GM19328 (cell line): ENCODE data around the gene GULP1.
A peak's percentile ranks its signal among the peaks of the same experiment; 100 is the strongest.

Source experiments
- ATAC-seq: cut with Tn5 transposase; IDR thresholded peaks from one replicate; pipeline ENCODE4 v1.9.1; 2021; ENCODE audit warnings: mild to moderate bottlenecking, moderate library complexity; ENCODE audit not compliant: unreplicated experiment

The GULP1 gene

DNA sequence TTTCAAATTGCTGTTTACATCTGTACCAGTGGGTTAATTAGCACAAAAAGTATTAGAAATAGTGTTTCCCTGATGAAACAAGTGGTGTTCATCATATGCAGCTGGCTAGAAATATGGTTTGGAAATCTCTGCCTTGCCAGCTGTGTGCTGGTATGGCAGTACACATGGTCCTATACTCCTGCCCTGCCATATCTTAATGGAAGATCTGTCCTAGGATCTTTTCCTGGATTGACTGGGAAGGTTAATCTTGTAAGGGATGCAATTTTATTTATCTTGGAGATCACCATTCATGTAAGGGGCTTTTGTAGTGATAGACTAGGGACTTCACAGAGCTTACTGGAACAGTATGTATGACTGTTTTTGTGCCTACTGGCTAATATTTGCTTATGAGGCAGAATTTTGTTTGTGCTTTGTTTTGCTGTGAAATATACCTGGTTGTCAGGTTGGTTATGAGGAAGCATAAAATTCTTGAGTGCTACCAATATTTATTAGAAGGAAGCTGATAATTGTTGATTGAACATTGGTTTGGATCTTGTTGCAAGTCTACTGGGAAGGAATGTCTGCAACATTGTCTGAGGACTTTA lies 73.5 kb downstream of the GULP1 start:
- ATAC-seq: no peak

- no peak for ATAC-seq
Measured at GRCh38 chr2:188367164-188367563, 75.5 kb downstream of the GULP1 start.

DNA sequence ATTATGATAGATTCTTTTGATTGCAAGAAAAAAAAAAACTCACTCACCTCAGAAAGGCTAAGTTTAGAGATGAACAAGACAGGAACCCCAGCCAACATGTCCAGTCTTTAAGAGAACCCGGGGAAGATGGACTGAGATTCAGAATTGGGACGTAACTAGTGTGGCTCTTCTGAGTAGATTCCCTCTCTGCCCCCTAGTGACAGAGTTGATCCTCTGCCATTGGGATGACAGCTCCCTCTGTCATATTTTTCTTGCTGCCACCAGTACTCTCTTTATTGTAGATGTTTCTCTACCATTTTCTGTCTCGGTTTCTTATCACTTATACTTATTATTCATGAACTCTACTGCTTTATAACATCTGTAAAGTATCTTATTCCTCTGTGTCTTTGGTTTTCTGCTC lies 77.7 kb downstream of the GULP1 start:
- peak; percentile 85 for ATAC-seq

- ATAC-seq: no peak
Measured at GRCh38 chr2:188378371-188378950, 86.8 kb downstream of the GULP1 start.

DNA sequence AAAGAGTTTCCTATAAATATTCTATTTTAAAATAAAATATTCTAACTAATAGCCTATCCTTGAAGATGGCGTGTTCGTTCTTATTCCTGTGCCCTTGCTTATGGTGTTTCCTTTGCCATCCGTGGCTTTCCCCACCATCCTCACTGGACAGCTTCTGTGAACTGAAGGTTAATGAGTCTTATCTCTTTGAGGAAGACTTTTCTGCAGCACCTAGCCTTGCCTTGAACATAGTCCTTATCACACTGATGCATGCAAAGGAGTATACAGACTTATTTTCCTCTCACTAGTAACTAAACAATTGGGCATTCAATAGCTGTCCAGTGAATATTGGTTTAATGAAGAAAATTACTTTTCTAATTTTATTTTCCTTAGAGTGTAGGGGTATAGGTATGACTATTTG lies 88.1 kb downstream of the GULP1 start:
- ATAC-seq: no peak

DNA sequence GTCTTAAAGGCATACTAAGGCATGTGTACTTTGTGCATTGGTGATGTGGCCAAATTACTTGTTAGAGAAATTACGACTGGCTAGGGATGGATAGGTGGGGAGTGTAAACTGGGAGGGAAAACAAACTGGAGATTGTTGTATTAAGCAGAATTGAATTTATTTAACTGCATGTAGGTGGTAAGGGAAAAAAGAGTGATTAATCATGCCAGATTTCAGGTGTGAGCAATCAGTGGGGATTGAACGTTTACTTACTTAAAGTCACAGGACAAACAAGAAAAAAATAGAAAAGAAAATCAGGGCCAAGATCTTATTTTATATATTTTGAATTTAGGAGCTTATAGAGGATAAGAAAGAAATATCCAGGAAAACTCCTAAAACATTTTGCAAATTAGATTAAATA lies 88.6 kb downstream of the GULP1 start:
- no peak for ATAC-seq

GRCh38 chr2:188381614-188382013 lies 89.9 kb downstream of the GULP1 start:
- ATAC-seq: no peak

- ATAC-seq: no peak
Measured at GRCh38 chr2:188382107-188382506, 90.4 kb downstream of the GULP1 start.

GRCh38 chr2:188383158-188383557 lies 91.5 kb downstream of the GULP1 start:
- ATAC-seq: no peak

- no peak for ATAC-seq
Measured at GRCh38 chr2:188385857-188386256, 94.2 kb downstream of the GULP1 start.

DNA sequence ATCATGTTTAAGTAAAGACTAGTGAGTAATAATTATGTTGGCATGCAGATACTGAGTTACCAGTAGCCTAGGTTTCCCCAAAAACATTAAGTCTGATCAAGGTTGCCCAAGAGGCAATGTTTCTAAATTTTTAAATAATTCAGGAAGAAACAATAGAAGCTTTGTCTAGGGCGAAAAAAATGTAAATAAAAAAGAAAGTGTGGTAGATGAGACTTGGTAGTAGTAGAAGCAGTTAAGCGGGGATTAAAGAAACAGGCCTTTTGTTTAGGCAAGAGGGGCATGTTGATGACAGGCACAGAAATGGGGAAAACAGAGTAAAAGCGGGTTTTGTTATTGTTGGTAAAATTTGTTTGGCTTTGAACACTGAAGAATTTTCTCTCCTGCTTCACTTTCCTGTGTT lies 97.2 kb downstream of the GULP1 start:
- no peak for ATAC-seq

DNA sequence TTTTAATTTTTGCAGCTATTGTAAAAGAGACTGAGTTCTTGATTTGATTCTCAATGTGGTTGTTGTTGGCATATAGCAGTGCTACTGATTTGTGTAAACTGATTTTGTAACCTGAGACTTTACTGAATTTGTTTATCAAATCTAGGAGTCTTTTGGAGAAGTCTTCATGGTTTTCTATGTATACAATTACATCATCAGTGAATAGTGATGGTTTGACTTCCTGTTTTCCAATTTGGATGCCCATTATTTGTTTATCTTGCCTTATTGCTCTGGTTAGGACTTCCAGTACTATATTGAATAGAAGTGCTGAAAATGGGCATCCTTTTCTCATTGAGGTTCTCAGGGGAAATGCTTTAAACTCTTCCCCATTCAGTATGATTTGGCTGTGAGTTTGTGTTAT lies 99.7 kb downstream of the GULP1 start:
- no peak for ATAC-seq

DNA sequence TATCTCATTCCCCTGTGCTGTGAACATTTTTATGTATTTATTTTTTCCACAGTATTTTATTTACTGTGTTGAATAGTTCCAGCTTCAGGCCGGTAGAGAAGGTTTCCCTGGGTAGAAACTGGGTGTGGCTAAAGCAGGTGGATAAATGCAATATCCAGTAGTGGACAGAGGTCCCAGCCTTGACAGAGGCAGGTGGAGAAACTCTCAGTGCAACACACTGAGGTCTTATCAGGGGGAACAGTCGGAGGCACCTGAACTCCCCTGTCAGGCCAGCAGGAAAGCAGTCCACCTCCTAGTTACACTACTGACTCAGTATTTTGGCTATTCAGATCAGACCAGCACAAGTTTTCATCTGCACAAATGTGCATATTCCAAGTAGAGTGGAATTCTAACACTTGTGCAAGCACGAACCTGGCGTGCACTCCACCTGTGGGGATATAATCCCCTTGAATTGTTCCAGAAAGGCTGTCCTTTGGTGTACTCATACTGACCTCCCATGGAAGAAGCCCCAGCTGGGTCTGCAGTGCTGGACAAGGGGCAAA lies 103.3 kb downstream of the GULP1 start:
- no peak for ATAC-seq

DNA sequence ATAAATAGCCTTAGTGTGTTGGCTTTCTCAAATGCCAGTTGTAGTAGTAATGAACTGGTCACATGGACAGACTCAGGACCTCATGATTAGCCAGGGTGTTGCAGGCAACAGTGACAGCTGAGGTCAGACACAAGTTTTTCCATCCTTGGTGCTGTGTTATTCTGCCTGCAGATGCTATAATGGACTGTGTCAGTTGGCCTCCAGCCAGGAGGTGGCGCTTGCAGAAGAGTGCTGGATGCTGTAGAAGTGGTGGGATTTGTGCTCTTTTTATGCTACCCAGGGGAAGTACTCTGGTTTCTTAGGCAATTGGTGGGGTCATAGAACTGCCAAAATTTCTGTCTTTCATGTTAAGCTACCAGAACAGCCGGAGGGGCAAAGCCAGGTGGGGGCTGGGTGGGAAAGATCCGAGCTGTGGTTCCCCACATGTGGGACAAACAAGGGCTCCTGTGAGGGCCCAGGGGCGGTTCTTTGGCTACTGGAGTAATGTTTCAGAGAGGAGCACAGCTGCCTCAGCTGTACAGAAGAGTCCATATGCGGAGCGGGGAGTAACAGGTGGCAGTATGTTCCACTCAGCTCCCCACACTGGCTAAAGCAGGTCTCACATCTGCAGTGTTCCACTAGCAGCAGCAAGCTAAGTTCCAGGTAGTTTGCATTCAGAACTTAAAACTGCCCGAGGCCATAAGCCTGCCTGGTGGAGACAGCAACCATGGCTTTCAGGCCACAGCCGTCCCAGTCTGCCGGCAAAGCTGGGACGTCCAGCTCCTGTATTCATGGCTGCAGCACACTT lies 104.4 kb downstream of the GULP1 start:
- no peak for ATAC-seq

- ATAC-seq: no peak
Measured at GRCh38 chr2:188399159-188399558, 107.5 kb downstream of the GULP1 start.

- no peak for ATAC-seq
Measured at GRCh38 chr2:188403676-188404075, 112.0 kb downstream of the GULP1 start.

DNA sequence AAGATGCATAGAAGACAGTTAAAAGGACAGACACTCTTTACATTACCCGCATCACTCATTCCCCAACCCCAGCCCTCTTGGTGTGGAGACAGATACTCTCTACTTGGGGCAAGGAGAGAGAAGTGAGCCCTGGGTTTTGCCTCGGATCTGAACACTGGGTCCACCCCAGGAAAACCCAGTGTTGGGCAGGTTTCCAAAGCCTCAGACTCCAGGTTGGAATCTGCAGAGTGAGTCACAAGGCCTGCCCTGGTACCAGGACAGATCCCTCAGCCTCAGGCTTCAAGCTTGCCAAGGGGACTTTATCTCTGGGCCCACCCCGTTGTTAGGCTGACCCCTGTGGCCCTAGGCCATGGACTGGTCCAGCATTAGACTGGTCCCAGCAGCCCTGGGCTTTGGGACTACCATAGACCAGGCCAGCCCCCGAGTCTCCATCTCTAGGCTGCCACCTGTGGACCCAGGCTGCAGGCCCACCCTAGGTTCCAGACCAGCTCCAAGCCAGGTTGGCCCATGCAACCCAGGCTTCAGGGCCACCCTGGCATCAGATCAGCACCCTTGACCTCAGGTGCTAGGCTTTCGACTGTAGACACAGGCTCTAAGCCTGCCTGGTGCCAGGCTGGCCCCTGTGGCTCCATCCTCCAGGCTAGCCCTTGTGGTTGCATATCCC lies 112.8 kb downstream of the GULP1 start:
- no peak for ATAC-seq

GRCh38 chr2:188406414-188406813 lies 114.7 kb downstream of the GULP1 start:
- no peak for ATAC-seq

DNA sequence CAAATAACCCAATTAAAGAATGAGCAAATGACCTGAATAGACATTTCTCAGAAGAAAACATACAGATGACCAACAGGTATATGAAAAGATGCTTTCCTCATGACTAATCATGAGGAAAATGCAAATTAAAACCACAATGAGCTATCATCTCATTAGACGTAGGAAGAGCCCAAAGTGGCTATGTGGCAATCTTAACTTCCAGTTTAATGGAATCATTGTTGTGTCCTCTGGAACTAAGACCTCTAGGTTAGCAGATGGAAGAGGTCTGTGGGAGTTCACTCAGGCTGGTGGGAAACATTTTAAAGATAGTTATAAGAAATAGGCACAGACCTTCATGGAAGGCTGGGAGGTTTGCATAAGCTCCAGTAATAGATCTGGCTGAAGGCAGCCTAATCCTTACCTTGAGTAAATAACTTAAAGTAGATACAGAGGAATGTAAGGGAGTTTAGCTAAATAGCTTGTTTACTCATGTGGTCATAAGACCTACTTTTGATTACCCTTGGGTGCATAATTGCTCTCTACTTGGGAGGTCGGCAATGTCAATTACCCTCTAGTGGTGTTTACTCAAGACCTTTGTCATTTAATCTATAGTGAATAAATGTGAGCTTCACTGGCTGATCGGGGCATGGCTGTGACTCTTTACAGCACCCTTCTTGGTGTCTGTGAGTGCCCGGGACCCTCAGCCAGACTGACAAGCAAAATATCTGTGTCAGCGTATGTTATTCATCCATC lies 119.0 kb downstream of the GULP1 start:
- no peak for ATAC-seq

DNA sequence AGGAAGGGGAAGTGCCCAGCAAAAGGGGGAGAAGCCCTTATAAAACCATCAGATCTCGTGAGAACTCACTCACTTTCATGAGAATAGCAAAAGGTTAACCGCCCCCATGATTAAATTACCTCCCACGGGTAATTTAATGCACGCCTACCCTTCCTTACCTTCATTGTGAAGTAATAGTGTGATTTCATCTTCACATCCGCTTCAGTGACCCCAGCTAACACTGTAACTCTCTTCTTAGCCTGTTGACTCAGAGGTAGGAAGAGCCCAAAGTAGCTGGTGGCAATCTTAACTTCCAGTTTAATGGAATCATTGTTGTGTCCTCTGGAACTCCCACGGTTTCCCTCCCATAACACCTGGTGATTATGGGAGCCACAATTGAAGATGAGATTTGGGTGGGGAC lies 120.5 kb downstream of the GULP1 start:
- no peak for ATAC-seq

DNA sequence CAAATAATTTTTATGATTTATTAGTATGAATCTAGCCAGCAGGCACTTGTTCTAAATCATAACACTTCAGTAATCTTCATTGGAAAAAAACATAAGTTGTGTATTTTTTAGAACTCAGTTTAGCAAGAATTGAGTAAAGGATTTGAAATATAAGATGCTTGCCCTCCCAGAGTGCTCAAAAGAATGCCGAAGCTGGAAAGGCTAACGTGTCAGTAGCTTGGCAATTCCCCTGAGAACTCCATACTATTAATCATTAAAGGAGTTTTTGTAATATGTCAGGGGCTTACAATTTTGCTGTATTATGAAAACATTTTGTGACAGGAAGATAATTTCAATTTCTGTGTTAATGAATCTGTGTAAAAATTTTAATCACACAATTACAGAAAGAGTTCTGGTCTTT lies 122.7 kb downstream of the GULP1 start:
- no peak for ATAC-seq
